ENCODE results near the gene ALG2. TPM values are rescaled to one million over a fixed set of nuclear protein-coding genes. Genes with fewer than 3 reads are reported as not detected.

The ALG2 gene
- total RNA-seq, 4 donors from 2014 or later = 26.4 to 33.0 (median 31.5) TPM

- Histone ChIP-seq H3K4me1 (no peaks in the 10 kb centered on the region), H3K36me3 (no peaks in the 10 kb centered on the region), H3K27me3 (peaks cover 3% of the 10 kb centered on the region), H3K27ac (no peak overlapping the region), H3K9me3 (no peaks in the 10 kb centered on the region), H3K4me3 (no peak overlapping the region)
- WGBS = 100% methylated on average over 3 of the region's 3 CpGs
- DNase-seq (ENCODE audit: low spot score in 2 of 2) = no peak
- TF ChIP-seq CTCF (IDR thresholded peaks at IDR 0.05) (no peak), POLR2AphosphoS5 (IDR thresholded peaks at IDR 0.05) (no peak)
These were observed 31.0 kb downstream of the ALG2 start for GRCh38 chr9:99190597-99191283.

- TF ChIP-seq EP300 (IDR thresholded peaks at IDR 0.05) (no peak), POLR2AphosphoS5 (IDR thresholded peaks at IDR 0.05) (no peak), POLR2A (IDR thresholded peaks at IDR 0.05) (no peak), CTCF (IDR thresholded peaks at IDR 0.05) (no peak)
- H3K4me1 ChIP-seq = peaks cover 1% of the 10 kb centered on the region
- no peak overlapping the region for H3K27ac ChIP-seq
- H3K36me3 ChIP-seq = no peaks in the 10 kb centered on the region
- no peaks in the 10 kb centered on the region for H3K9me3 ChIP-seq
- no peak overlapping the region for H3K4me3 ChIP-seq
- H3K27me3 ChIP-seq = peaks cover 3% of the 10 kb centered on the region
- 80% methylated on average over 8 of the region's 8 CpGs for WGBS
- DNase-seq (ENCODE audit: low spot score in 2 of 2) = no peak
These were observed 31.7 kb downstream of the ALG2 start for GRCh38 chr9:99189887-99190596.

- peaks cover 3% of the 10 kb centered on the region for H3K27me3 ChIP-seq
- no peaks in the 10 kb centered on the region for H3K9me3 ChIP-seq
- H3K36me3 ChIP-seq = no peaks in the 10 kb centered on the region
- 53% methylated on average over 2 of the region's 2 CpGs for WGBS
- no peak overlapping the region for H3K4me3 ChIP-seq
- TF ChIP-seq CTCF (IDR thresholded peaks at IDR 0.05) = no peak
- no peak for TF ChIP-seq POLR2A (IDR thresholded peaks at IDR 0.05)
- peaks cover 10% of the 10 kb centered on the region for H3K4me1 ChIP-seq
- H3K27ac ChIP-seq = no peak overlapping the region
- no peak for DNase-seq (ENCODE audit: low spot score in 2 of 2)
These were observed 32.6 kb downstream of the ALG2 start for GRCh38 chr9:99189186-99189585.

- no peak overlapping the region for H3K27ac ChIP-seq
- H3K9me3 ChIP-seq = no peaks in the 10 kb centered on the region
- DNase-seq (ENCODE audit: low spot score in 2 of 2) = no peak
- WGBS = 83% methylated on average over 4 of the region's 4 CpGs
- peaks cover 3% of the 10 kb centered on the region for H3K27me3 ChIP-seq
- H3K4me3 ChIP-seq = no peak overlapping the region
- TF ChIP-seq EP300 (IDR thresholded peaks at IDR 0.05) (no peak), POLR2AphosphoS5 (IDR thresholded peaks at IDR 0.05) (no peak), POLR2A (IDR thresholded peaks at IDR 0.05) (no peak), CTCF (IDR thresholded peaks at IDR 0.05) (no peak)
- H3K36me3 ChIP-seq = no peaks in the 10 kb centered on the region
- peaks cover 15% of the 10 kb centered on the region for H3K4me1 ChIP-seq
These were observed 34.4 kb downstream of the ALG2 start for GRCh38 chr9:99187311-99187710.

GRCh38 chr9:99185934-99186333 is 35.8 kb downstream of the ALG2 start:
- H3K27ac ChIP-seq = no peak overlapping the region
- WGBS = 91% methylated on average over 5 of the region's 5 CpGs
- no peaks in the 10 kb centered on the region for H3K36me3 ChIP-seq
- H3K4me3 ChIP-seq = no peak overlapping the region
- no peak for DNase-seq (ENCODE audit: low spot score in 2 of 2)
- peaks cover 3% of the 10 kb centered on the region for H3K27me3 ChIP-seq
- no peaks in the 10 kb centered on the region for H3K9me3 ChIP-seq
- peaks cover 15% of the 10 kb centered on the region for H3K4me1 ChIP-seq
- TF ChIP-seq EP300 (IDR thresholded peaks at IDR 0.05) (no peak), POLR2A (IDR thresholded peaks at IDR 0.05) (no peak), CTCF (IDR thresholded peaks at IDR 0.05) (no peak), POLR2AphosphoS5 (IDR thresholded peaks at IDR 0.05) (no peak)

All from suprapubic skin (tissue), 4 donors.